HG03045 (cell line): ENCODE measurements around the gene PRSS57.
"Not testable (repeated sequence)": the region's sequence is repeated elsewhere in the genome, so short reads cannot be mapped to it uniquely, and the experiment has no call there.

Source experiments
- ATAC-seq: cut with Tn5 transposase; IDR thresholded peaks from one replicate; pipeline ENCODE4 v1.9.1; 2021; ENCODE audit warnings: mild to moderate bottlenecking, moderate library complexity; ENCODE audit not compliant: unreplicated experiment

PRSS57 gene

DNA sequence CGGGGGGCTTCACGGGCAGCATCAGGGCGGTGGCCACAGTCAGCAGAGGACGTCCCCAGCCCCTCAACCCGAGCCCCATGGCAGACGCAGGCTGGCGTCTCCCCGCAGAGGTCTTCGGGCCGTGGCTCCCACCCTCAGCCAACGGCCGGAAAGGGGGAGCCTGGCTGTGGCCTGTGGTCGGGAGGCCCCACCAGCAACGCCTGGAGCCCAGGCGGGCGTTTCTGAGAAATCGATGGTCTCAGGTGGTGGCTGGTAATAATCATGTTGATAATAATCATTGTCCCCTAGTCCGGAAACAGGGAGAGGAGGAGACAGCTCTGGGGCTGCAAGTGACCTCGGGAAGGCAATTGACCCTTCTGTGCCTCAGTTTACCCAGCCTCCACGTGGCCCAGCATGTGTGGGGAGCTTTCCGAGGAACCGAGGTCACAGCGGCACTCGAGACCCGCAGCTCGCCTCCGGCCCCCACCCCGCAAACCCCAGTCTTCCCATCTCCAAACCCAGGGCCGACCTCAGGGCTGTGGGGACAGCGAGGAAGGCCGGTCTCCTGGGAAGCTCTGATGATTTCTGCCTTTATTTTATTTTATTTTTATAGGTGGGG lies at the start of gene PRSS57:
PRSS57 (minus strand) TSS at position 101 of the 598 bp plus-strand sequence; CDS start at position 79, 22 bp downstream.
- no peak for ATAC-seq

DNA sequence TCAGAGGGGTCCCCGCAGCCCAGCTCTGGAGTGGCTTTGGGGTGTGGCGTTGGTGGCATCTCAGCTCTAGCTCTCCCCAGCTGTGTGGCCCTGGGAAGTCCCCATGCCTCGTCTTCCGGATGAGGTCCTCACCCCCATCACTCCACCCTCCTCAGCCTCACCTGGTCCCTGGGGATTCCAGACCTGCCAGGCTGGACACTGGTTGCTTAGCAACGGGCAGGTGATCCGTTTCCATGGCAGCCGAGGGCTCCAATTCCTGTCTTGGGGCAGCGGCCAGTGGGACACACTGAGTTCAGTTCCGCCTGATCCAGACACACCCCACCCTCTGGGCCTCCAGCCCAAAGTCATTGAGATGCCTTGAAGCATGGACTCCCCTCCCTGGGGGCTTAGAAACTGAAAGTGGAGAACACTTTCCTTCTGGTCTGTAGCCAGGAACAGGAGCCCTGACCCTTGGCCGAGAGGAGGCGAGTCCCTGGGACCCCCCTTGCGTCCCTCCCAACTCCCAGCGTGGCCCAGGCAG lies 48.0 kb upstream of the PRSS57 start:
- no peak for ATAC-seq

DNA sequence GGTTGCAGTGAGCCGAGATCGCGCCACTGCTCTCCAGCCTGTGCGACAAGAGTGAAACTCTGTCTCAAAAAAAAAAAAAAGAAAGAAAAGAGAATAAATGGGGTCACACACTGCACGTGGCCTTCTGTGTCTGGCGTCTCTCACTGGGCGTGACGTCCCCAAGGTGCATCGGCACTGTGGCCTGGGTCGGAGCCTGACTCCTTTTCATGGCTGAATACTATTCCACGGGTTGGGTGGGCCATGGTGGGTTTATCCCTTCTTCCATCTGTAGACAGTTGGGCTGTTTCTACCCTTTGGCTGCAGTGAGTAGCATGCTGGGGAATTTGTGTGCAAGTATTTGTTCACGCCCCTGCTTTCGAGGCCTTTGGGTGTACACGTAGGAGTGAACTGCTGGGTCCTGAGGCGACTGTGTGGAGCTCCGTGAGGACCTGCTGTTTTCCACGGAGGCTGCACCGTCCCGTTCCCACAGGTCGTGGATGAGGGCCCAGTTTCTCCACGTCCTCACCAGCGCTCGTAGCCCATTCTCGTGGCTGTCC lies 47.4 kb upstream of the PRSS57 start:
- ATAC-seq, result no peak

DNA sequence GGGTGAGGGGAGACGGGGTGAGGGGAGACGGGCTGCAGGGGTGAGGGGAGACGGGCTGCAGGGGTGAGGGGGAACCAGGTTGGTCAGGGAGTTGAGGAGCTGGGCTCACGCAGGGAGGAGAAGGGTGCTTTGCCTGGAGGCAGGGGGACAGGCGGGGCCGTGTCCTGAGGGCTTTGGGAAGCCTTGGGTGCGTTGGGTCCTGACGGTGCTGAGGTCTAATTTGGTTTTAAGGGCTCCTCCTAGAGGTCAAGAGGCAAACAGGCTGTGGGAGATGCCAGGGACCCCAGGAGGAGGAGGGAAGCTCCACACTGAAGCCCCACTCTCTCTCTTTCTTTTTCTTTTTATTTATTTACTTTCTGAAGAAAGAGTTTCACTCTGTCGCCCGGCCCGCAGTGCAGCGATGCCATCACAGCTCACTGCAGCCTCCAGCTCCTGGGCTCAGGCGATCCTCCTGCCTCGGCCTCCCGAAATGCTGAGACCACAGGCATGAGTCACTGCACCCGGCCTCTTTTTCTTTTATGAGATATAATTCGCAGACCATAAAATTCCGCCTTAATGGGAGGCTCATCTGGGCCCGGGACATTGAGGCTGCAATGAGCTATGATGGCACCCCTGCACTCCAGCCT lies 46.4 kb upstream of the PRSS57 start:
- no peak for ATAC-seq

DNA sequence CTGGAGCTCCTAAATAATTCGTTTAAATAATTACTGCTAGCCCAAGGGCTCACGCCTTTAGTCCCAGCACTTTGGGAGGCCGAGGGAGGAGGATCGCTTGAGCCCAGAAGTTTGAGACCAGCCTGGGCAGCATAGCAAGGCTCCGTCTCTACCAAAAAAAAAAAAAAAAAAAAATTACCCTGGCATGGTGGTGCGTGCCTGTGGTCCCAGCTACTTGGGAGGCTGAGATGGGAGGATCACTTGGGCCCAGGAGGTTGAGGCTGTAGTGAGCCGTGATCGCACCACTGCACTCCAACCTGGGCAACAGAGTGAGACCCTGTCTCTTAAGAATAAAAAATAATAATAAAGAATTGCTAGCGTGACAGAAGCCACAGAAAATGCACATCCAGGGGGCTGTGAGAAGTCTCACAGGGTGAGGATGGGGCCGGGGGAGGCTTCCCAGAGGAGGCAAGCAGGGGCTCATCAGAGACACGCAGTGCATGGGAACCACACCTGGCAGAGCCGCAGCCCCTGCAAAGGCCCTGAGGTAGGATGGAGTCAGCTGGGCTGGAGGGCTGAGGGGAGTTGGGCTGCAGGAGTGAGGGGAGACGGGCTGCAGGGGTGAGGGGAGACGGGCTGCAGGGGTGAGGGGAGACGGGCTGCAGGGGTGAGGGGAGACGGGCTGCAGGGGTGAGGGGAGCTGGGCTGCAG lies 45.7 kb upstream of the PRSS57 start:
- not testable (repeated sequence) for ATAC-seq

DNA sequence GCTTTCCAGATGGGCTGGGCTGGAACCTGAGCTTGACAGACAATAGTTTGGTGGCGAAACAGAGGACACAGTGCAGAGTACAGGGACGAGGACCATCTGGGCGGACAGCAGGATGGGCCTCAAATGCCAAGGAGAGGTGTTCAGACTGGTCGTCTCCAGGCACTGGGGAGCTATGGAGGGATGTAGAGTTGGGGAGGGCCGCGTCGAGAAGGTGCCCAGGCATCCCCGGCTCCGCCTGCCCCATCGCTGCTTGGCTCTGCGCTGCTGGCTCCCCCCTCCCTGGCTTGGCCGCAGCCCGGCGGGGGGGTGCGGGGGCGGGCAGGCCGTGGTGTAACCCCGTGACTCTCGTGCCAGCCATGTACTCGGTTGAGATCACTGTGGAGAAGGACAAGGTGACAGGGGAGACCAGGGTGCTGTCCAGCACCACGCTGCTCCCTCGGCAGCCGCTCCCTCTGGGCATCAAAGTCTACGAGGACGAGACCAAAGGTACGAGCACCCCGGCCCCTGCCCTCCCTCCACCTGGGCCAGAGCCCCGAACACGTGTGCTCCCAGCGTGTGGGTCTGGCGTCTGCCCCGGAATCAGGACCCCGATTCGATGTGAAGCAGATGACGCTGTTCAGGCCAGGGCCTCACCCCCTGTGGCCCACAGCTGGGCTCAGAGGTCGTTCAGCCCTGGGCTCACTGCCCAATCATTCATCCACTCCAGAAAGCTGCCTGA lies 44.9 kb upstream of the PRSS57 start:
- ATAC-seq, result no peak

DNA sequence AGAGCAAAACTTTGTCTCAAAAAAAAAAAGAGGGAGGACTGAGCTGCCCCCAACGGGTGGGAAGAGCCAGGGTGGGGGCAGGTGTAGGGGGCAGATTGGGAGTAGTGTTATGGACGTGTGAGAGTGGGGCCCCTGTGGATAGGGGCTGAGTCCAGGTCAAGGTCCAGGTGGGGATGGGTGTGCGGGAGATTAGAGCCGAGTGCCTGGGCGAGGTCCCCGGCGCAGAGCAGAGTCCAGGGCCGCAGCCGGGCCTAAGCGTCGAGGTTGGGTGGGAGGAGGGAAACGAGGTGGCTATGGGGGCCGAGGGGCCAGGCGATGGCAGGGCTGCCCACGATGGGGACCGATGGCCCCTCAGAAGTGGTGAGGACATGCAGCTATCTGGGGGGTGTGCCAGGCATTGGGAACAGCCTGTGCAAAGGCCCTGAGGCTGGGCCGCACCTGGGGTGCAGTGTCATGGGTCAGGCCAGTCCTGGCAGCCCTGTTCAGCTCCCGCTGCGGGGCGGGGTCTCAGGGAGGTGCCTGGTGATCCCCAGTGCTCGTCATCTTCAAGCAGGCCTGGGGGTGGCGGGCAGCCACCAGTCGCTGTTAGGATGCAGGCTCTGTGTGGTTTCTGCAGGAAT lies 43.4 kb upstream of the PRSS57 start:
- no peak for ATAC-seq

DNA sequence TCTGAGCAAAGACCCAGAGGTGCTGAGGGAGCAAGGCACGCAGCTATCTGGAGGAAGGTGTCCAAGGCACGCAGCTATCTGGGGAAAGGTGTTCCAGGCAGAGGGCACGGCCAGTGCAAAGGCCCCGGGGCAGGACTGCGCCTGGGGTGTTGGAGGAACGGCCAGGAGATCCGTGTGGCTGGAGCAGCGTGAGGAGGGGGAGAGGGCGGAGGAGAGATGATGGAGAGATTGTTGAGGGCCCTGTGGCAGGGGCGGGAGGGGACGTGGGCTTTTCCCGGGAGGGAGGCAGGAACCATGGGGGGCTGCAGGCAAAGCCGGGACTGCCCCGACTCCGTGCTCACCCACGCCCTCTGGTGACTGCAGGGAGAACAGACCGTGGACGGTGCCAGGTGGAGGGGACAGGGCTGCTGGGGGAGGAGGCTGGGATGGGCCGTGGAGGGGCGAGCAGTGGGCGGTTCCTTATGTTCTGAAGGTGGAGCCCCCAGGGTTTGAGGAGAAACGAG lies 42.4 kb upstream of the PRSS57 start:
- no peak for ATAC-seq

DNA sequence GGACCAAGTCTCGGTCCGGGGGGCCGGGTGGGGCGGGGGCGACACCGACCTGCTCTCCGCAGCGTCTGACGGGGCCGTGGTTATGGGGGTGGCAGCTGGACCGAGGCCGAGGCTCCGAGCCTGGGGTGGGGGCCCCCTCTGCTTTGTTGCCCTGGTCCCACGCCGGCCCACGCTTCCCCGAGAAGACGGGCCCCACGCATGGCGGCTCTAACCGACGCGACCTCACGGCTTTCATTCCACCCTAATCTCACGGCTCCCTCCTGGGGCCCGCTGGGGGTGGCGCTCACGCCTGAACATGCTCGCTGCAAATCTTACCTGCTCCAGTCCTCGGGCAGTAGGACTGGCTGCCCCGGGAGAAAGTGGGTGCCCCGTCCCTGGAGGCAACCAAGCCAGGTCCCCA lies 40.9 kb upstream of the PRSS57 start:
- ATAC-seq, result no peak

DNA sequence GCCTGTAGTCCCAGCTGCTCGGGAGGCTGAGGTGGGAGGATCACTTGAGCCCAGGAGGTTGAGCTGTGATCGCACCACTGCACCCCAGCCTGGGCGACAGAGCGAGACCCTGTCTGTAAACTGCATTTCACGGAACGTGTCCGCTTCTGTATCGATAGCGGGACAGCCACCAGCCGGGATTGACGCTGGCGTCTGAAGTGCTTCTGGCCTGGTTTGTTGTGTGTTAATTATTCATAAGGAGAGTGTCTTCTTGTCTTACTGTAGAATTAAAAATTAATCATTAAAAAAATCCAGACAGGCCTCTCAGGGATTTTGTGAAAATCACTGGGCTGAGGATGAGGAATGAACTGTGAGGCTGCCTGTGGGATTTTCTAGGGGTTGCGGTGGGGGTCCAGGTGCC lies 39.5 kb upstream of the PRSS57 start:
- no peak for ATAC-seq

DNA sequence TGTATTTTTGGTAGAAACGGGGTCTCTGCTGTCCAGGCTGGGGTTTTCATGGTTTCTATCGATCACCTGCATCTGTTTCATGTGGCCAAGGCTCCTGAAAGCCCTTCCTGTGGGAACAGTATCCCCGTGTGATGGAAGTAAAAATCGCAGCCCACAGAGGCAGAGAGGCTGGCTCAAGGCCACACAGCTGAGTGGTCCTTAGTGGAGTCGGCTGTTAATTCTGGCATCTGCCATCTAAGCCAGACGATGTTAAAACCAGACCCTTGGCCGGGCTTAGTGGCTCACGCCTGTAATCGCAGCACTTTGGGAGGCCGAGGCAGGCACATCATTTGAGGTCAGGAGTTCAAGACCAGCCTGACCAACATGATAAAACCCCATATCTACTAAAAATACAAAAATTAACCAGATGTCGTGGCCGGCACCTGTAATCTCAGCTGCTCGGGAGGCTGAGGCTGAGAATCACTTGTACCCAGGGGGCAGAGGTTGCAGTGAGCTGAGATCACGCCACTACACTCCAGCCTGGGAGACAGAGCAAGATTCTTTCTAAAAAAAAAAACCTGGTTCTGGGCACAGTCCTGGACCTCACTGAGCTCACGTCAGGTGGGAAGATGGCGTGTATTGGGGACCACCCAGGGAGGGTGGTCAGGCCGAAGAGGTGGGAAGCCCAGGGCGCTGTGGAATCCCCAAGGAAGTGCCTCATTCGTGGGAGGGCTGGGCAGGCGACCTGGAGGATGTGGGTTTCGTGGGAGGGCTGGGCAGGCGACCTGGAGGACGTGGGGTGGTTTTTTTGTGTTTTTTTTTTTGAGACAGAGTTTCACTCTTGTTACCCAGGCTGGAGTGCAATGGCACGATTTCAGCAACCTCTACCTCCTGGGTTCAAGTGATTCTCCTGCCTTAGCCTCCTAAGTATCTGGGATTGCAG lies 37.2 kb upstream of the PRSS57 start:
- ATAC-seq, result no peak

DNA sequence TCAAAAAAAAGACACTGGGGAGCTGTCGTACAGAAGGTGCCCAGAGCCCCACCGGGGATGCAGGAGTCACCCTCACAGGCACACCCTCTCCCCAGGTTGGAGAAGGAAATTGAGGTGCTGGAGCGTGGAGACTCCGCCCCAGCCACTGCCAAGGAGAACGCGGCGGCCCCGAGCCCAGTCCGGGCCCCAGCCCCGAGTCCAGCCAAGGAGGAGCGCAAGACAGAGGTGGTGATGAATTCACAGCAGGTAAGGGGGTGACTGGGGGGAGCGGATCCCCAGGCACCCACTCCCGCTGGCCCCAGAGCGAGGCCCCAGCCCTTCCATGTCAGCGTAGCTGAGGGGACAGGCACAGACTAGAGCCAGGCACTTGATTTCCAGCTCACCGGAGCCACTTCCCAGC lies 35.7 kb upstream of the PRSS57 start:
- no peak for ATAC-seq

DNA sequence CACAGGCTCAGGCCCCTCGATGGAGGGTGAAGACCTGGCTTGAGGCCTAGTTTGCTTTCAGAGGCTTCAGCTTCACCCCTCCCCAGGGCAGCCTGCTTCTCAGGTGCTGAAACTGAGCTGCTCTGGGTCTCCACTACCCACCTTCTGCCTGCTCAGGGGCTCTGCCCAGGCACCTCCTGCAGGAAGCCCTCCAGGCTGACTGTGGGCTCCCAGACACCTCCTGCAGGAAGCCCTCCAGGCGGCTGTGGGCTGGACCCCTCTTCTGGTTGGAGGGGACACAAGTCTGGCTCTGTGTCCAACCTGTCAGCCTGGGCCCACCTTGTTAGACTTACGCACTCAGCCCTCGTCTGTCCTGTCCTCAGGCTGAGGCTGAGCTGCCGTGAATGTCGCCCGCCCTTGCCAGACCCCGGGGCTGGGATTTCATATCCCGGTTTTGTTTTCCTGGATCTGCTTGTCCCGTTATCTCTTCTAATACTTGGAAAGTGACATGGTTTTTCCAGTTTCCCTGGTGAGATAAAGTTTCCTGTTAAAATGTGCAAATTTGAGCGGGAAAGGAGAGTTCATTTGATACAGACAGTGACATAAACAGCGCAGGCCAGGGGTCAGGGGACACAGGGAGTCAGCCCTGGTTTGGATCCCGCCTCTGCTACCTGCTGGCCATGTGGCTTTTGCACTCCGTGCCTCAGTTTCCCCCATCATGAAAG lies 34.9 kb upstream of the PRSS57 start:
- ATAC-seq, result no peak

DNA sequence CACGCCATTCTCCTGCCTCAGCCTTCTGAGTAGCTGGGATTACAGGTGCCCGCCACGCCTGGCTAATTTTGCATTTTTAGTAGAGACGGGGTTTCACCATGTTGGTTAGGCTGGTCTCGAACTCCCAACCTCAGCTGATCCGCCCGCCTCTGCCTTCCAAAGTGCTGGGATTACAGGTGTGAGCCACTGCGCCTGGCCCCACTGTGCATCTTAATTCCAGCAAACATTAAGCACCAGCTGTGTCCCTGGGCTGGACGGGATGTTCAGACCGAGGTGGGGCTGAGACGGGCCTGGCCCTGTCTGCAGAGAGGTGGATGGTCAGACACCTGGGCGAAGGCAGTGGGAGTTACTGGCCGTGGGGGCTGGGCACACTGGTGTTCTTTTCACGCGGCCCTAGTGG lies 34.3 kb upstream of the PRSS57 start:
- ATAC-seq, result not testable (repeated sequence)

DNA sequence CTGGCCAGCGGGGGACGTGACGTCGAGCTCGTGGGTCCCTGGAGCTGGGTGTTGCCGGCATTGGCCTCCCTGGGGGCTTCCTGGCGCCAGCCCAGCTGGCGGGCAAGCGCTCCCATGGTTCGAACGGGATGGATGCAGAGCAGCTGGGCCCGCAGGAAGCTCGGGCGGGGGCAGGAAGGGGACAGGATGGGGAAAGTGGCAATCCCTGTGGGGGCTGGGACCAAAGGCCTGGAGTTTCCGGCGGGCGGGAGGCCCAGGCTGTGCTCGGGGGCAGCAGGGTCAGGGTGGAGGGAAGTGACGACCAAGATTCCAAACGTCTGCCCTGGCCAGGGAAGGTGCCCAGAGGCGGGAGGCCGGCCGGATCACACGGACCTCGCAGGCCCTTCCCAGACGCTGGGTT lies 32.8 kb upstream of the PRSS57 start:
- no peak for ATAC-seq

DNA sequence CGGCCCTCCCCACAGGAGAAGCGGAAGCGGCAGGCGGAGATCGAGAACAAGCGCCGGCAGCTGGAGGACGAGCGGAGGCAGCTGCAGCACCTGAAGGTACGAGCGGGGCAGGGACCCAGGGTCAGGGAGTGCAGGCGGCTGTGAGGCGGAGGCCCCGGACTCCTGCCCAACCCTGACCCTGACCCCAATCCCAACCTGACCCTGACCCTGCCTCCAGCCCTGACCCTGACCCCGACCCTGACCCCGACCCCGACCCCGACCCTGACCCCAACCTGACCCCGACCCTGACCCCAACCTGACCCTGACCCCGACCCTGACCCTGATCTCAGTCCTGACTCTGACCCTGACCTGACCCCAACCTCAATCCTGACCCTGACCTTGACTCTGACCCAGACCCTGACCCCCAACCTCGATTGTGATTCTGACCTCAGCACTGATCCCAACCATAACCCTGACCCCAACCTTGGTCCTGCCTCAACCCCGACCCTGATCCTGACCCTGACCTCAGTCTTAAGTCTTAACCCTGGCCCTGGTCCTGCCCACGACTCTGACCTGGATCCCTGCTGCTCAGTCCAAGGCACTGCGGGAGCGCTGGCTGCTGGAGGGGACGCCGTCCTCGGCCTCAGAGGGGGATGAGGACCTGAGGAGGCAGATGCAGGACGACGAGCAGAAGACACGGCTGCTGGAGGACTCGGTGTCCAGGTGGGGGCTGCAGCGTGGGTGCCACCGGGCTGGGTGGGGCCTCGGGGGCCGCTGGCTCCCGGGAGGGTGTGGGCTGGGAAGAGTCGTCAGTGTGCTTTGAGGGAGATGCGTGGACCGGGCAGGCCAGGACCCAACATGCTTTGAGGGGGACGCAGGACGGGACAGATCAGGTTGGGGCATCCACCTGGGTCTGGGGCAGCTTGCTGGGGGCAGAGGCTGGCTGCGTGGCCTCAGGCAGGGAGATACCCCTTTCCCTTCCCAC lies 32.0 kb upstream of the PRSS57 start:
- ATAC-seq, result no peak

DNA sequence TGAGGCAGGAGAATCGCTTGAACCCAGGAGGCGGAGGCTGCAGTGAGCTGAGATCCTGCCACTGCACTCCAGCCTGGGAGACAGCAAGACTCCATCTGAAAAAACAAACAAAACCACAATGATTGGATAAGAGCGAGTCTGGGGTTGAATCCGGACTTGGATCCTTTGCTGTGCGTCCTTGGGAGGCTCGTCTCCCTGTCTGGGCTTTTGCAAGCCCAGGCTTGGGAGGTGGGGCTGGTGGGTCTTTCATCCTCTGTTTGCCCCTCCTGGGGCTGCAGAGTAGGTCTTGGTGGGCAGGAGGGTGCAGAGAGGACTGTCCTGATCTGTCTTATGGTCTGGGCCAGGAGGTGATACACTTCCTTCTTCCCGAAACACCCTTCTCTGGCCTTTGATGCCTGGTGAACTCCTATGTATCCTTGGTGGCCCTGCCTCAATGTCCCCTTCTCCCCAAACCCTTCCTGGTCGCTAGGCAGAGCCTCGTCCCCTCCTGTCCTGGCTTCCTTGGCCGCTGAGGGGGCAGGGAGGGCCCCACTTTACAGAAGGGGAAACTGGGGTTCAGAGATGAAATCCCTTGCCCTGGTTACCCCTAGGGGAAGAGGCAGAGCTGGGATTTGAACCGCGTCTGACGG lies 30.3 kb upstream of the PRSS57 start:
- no peak for ATAC-seq
